ENCODE results near the gene RPL6.

- TF ChIP-seq POLR2AphosphoS5 (IDR thresholded peaks at IDR 0.05) (no peak), CTCF (IDR thresholded peaks at IDR 0.05 in 8 of 11, conservative IDR thresholded peaks at IDR 0.05 in 3 of 11) (no peak), POLR2A (IDR thresholded peaks at IDR 0.05) (no peak)
Measured at GRCh38 chr12:112359290-112359689, 50.1 kb downstream of the RPL6 start.

Data from spleen (tissue), 7 donors.